WTC11 (cell line): Measurements from ENCODE around the gene MTLN. TPM values are rescaled to one million over a fixed set of nuclear protein-coding genes. Genes with fewer than 3 reads are reported as not detected.
"Not testable (repeated sequence)": the region's sequence is repeated elsewhere in the genome, so short reads cannot be mapped to it uniquely, and the experiment has no call there.

ENCODE experiments used
- ATAC-seq: fragments of 200-7000 bp; cut with Tn5 transposase; 2 replicates; pipeline ENCODE4 v1.10.0; 2021; ENCODE audit warnings: mild to moderate bottlenecking, moderate library complexity
- CTCF ChIA-PET: fragments of 300-600 bp; sonication (Branson Sonifier 250); formaldehyde crosslinking; loops from one replicate; lab custom pipeline; 2021; ENCODE audit warnings: antibody characterized with exemption; lab: Charles Lee
- POLR2A ChIA-PET: fragments of 350-600 bp; sonication (Branson Sonifier 250); formaldehyde crosslinking; loops from one replicate; lab custom pipeline; 2021; ENCODE audit warnings: antibody characterized with exemption; lab: Charles Lee
- DNase-seq: peaks from one replicate; pipeline ENCODE4 v3.0.0; 2021; ENCODE audit warnings: low spot score
- H3K27ac Mint-ChIP-seq: 2 replicates; pipeline ENCODE4 v1.8.0; 2021; ENCODE audit warnings: mixed read lengths
- H3K27me3 Mint-ChIP-seq: 2 replicates; pipeline ENCODE4 v1.8.0; 2021; ENCODE audit warnings: low read depth, mild to moderate bottlenecking, moderate library complexity, mixed read lengths
- H3K36me3 Mint-ChIP-seq: 2 replicates; pipeline ENCODE4 v1.8.0; 2021; ENCODE audit warnings: mixed read lengths
- H3K4me1 Mint-ChIP-seq: 2 replicates; pipeline ENCODE4 v1.8.0; 2022; ENCODE audit warnings: mixed read lengths
- H3K4me3 Mint-ChIP-seq: 2 replicates; pipeline ENCODE4 v1.8.0; 2021; ENCODE audit warnings: mild to moderate bottlenecking, moderate library complexity, mixed read lengths
- H3K9me3 Mint-ChIP-seq: 2 replicates; pipeline ENCODE4 v1.8.0; 2021; ENCODE audit warnings: mixed read lengths
- GABPB1 ChIP-seq: sonication (generic); formaldehyde crosslinking; IDR thresholded peaks from 2 replicates; pipeline ENCODE4 v1.8.1; 2023; ENCODE audit warnings: mild to moderate bottlenecking, missing genetic modification reagents
- GRHL2 ChIP-seq: fragments of 250-450 bp; sonication (Bioruptor Pico); IDR thresholded peaks from 2 replicates; pipeline ENCODE4 v1.8.0; 2022; ENCODE audit warnings: mild to moderate bottlenecking, moderate library complexity; ENCODE audit not compliant: insufficient replicate concordance, severe bottlenecking
- GTF2I ChIP-seq: fragments of 250-450 bp; sonication (Bioruptor Pico); conservative IDR thresholded peaks from 2 replicates; pipeline ENCODE4 v1.4.0; 2021; ENCODE audit warnings: mild to moderate bottlenecking
- JAZF1 ChIP-seq: fragments of 250-450 bp; sonication (Bioruptor Pico); IDR thresholded peaks from 2 replicates; pipeline ENCODE4 v1.9.0; 2021; ENCODE audit warnings: moderate library complexity, mild to moderate bottlenecking, inconsistent platforms
- NR1H2 ChIP-seq: sonication (generic); formaldehyde crosslinking; IDR thresholded peaks from 2 replicates; pipeline ENCODE4 v1.9.0; 2021; ENCODE audit warnings: mild to moderate bottlenecking, moderate library complexity, missing genetic modification reagents
- NR2C2 ChIP-seq: sonication (generic); formaldehyde crosslinking; IDR thresholded peaks from 2 replicates; pipeline ENCODE4 v1.8.0; 2022; ENCODE audit warnings: mild to moderate bottlenecking, missing genetic modification reagents
- OVOL2 ChIP-seq: fragments of 250-450 bp; sonication (Bioruptor Pico); IDR thresholded peaks from 2 replicates; pipeline ENCODE4 v1.9.0; 2021; ENCODE audit warnings: mild to moderate bottlenecking, borderline replicate concordance
- SMAD3 ChIP-seq: sonication (generic); formaldehyde crosslinking; IDR thresholded peaks from 2 replicates; pipeline ENCODE4 v1.8.0; 2022; ENCODE audit warnings: missing genetic modification reagents, mild to moderate bottlenecking, borderline replicate concordance
- SMAD4 ChIP-seq: sonication (generic); formaldehyde crosslinking; IDR thresholded peaks from 2 replicates; pipeline ENCODE4 v1.8.0; 2022; ENCODE audit warnings: mild to moderate bottlenecking, missing genetic modification reagents
- SOX15 ChIP-seq: fragments of 250-450 bp; sonication (Bioruptor Pico); IDR thresholded peaks from 2 replicates; pipeline ENCODE4 v1.9.0; 2021; ENCODE audit warnings: mild to moderate bottlenecking
- SP1 ChIP-seq: sonication (generic); formaldehyde crosslinking; conservative IDR thresholded peaks from 2 replicates; pipeline ENCODE4 v1.8.1; 2022; ENCODE audit warnings: missing genetic modification reagents
- STAT6 ChIP-seq: sonication (generic); formaldehyde crosslinking; conservative IDR thresholded peaks from 2 replicates; pipeline ENCODE4 v1.8.1; 2023; ENCODE audit warnings: mild to moderate bottlenecking, low read depth, missing genetic modification reagents, moderate library complexity
- TCF7 ChIP-seq: sonication (generic); formaldehyde crosslinking; IDR thresholded peaks from 2 replicates; pipeline ENCODE4 v1.8.0; 2022; ENCODE audit warnings: mild to moderate bottlenecking, low read depth, missing genetic modification reagents, moderate library complexity
- USF1 ChIP-seq: sonication (generic); formaldehyde crosslinking; IDR thresholded peaks from 2 replicates; pipeline ENCODE4 v1.8.0; 2022; ENCODE audit warnings: mild to moderate bottlenecking, missing genetic modification reagents
- ZNF232 ChIP-seq: sonication (generic); formaldehyde crosslinking; IDR thresholded peaks from 2 replicates; pipeline ENCODE4 v1.8.0; 2022; ENCODE audit warnings: mild to moderate bottlenecking, missing genetic modification reagents
- ZNF281 ChIP-seq: sonication (generic); formaldehyde crosslinking; IDR thresholded peaks from 2 replicates; pipeline ENCODE4 v1.8.0; 2023; ENCODE audit warnings: mild to moderate bottlenecking, missing genetic modification reagents
- ZNF396 ChIP-seq: fragments of 250-450 bp; sonication (Bioruptor Pico); IDR thresholded peaks from 2 replicates; pipeline ENCODE4 v1.8.0; 2021; ENCODE audit warnings: mild to moderate bottlenecking, moderate library complexity, borderline replicate concordance
- ZNF423 ChIP-seq: fragments of 250-450 bp; sonication (Bioruptor Pico); IDR thresholded peaks from 2 replicates; pipeline ENCODE4 v2.1.2; 2022; ENCODE audit warnings: mild to moderate bottlenecking, moderate library complexity
- ZSCAN18 ChIP-seq: fragments of 250-450 bp; sonication (Bioruptor Pico); IDR thresholded peaks from 2 replicates; pipeline ENCODE4 v2.1.2; 2022; ENCODE audit warnings: mild to moderate bottlenecking, moderate library complexity
- total RNA-seq: library from RNA; stranded (reverse); gene quantifications from 3 replicates; pipeline ENCODE4 v1.2.3, GENCODE V29; 2021

The MTLN gene
- total RNA-seq, 1 experiment from 2014 or later: 42.2 TPM

- H3K27me3 Mint-ChIP-seq: peaks cover 10% of the 10 kb centered on the region
- H3K4me3 Mint-ChIP-seq, DNase-seq, POLR2A ChIA-PET, CTCF ChIA-PET, H3K27ac Mint-ChIP-seq, H3K36me3 Mint-ChIP-seq, H3K9me3 Mint-ChIP-seq, H3K4me1 Mint-ChIP-seq: not testable (repeated sequence)
- peak; percentile 60; the same call in 1 of the 2 replicates for ATAC-seq
Measured at GRCh38 chr2:110229886-110230285, 17.5 kb upstream of the MTLN start.

- ATAC-seq, POLR2A ChIA-PET, DNase-seq, CTCF ChIA-PET, H3K27ac Mint-ChIP-seq, H3K4me3 Mint-ChIP-seq: not testable (repeated sequence)
- Mint-ChIP-seq H3K4me1 (peaks cover 12% of the 10 kb centered on the region), H3K36me3 (peaks cover 21% of the 10 kb centered on the region), H3K9me3 (peaks cover 30% of the 10 kb centered on the region), H3K27me3 (peaks cover 22% of the 10 kb centered on the region)
Measured at GRCh38 chr2:110222626-110223025, 10.3 kb upstream of the MTLN start.

- POLR2A ChIA-PET: no interaction called here
- no peak for ATAC-seq
- Mint-ChIP-seq H3K27me3 (peaks cover 18% of the 10 kb centered on the region), H3K9me3 (peaks cover 37% of the 10 kb centered on the region), H3K4me1 (peaks cover 12% of the 10 kb centered on the region), H3K4me3 (no peak overlapping the region), H3K36me3 (peaks cover 25% of the 10 kb centered on the region), H3K27ac (no peak overlapping the region)
- CTCF ChIA-PET: no interaction called here
- TF ChIP-seq ZNF232 (CRISPR knock-in tag) (no peak), GRHL2 (no peak), SOX15 (CRISPR knock-in tag) (no peak), SP1 (CRISPR knock-in tag) (no peak), ZNF423 (CRISPR knock-in tag) (peak; percentile 86), NR1H2 (CRISPR knock-in tag) (no peak), NR2C2 (CRISPR knock-in tag) (no peak), ZNF281 (CRISPR knock-in tag) (no peak)
- no peak for DNase-seq
Measured at GRCh38 chr2:110221938-110222337, 9.6 kb upstream of the MTLN start.

- DNase-seq (no peak), ATAC-seq (no peak)
- H3K27ac Mint-ChIP-seq: no peak overlapping the region
- TF ChIP-seq SMAD4 (CRISPR knock-in tag): no peak
- ChIA-PET CTCF (no interaction called here), POLR2A (no interaction called here)
- peaks cover 35% of the 10 kb centered on the region for H3K36me3 Mint-ChIP-seq
- H3K27me3 Mint-ChIP-seq: peaks cover 36% of the 10 kb centered on the region
- H3K4me1 Mint-ChIP-seq: peaks cover 12% of the 10 kb centered on the region
- peaks cover 55% of the 10 kb centered on the region for H3K9me3 Mint-ChIP-seq
- H3K4me3 Mint-ChIP-seq: no peak overlapping the region
Measured at GRCh38 chr2:110220190-110220564, 7.8 kb upstream of the MTLN start.

GRCh38 chr2:110219496-110220189 lies 7.3 kb upstream of the MTLN start:
- peaks cover 35% of the 10 kb centered on the region for H3K36me3 Mint-ChIP-seq
- no peak for ATAC-seq
- no peak for DNase-seq
- CTCF ChIA-PET: no interaction called here
- TF ChIP-seq ZSCAN18 (CRISPR knock-in tag) (no peak), GTF2I (CRISPR knock-in tag) (no peak), JAZF1 (CRISPR knock-in tag) (no peak), GABPB1 (CRISPR knock-in tag) (no peak), USF1 (CRISPR knock-in tag) (no peak), SMAD3 (CRISPR knock-in tag) (no peak), OVOL2 (CRISPR knock-in tag) (no peak), STAT6 (CRISPR knock-in tag) (no peak), TCF7 (no peak), ZNF396 (CRISPR knock-in tag) (no peak)
- no peak overlapping the region for H3K27ac Mint-ChIP-seq
- H3K4me1 Mint-ChIP-seq: peaks cover 12% of the 10 kb centered on the region
- H3K4me3 Mint-ChIP-seq: no peak overlapping the region
- peaks cover 60% of the 10 kb centered on the region for H3K9me3 Mint-ChIP-seq
- peaks cover 40% of the 10 kb centered on the region for H3K27me3 Mint-ChIP-seq
- POLR2A ChIA-PET: no interaction called here
